ES-I3 (cell line): Measurements from ENCODE around the gene UBTD1.

Source experiments
- H3K36me3 ChIP-seq: 2 replicates; pipeline ENCODE4 v1.6.1; 2013; ENCODE audit warnings: mild to moderate bottlenecking, low read length, control low read depth, moderate library complexity; ENCODE audit not compliant: insufficient read depth
- H3K4me1 ChIP-seq: 2 replicates; pipeline ENCODE4 v1.6.1; 2013; ENCODE audit warnings: mild to moderate bottlenecking, control low read depth, low read length; ENCODE audit not compliant: insufficient read depth
- H3K9ac ChIP-seq: 2 replicates; pipeline ENCODE4 v1.6.1; 2013; ENCODE audit warnings: low read depth, mild to moderate bottlenecking, low read length, moderate library complexity
- H3K9me3 ChIP-seq: 2 replicates; pipeline ENCODE4 v1.6.1; 2013; ENCODE audit warnings: mild to moderate bottlenecking, low read length, moderate library complexity; ENCODE audit not compliant: control insufficient read depth, insufficient read depth

UBTD1 gene

GRCh38 chr10:97529685-97530465, 31.2 kb downstream of the UBTD1 start:
- Histone ChIP-seq H3K9ac (no peak overlapping the region), H3K36me3 (no peaks in the 10 kb centered on the region), H3K4me1 (no peaks in the 10 kb centered on the region; the same call in 1 of the 2 replicates), H3K9me3 (no peaks in the 10 kb centered on the region)

- Histone ChIP-seq H3K36me3 (no peaks in the 10 kb centered on the region), H3K9me3 (no peaks in the 10 kb centered on the region), H3K4me1 (no peaks in the 10 kb centered on the region; the same call in 1 of the 2 replicates), H3K9ac (no peak overlapping the region)
Measured at GRCh38 chr10:97531401-97531986, 32.8 kb downstream of the UBTD1 start.

DNA sequence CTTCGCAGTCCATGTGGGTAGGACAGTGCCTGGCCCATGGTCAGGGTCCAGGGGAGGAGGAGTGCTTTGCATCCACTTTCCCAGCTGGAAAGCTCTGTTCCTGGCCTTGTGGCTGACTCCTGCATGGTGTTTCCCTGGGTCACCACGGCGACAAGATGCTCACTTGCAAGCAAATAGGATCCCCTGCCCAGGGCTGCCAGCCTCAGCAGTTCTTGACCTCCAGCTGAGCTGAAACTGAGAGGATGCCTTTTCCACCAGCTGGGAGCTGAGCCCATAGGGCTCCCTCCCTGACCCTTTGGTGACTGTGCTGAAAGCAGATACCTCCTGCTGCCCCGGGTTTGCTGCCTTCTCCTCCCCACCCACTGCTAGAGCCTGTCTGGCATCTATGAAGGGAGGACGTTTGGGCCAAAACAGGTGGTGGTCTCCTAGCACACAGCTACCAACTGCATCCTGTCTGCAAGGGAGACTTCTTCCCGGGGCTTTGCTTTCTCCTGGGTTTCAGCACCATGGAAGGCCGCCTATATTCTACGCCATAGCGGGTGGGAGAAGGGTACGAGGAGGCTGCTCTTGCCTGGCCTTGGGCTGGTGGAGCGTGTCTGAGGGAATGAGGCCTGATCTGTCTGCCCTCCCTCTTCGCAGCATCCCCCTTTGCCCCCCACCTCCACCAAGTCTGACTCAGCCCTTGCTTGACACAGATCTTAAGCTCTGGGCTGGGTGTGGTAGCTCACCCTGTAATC, 34.4 kb downstream of the UBTD1 start:
- Histone ChIP-seq H3K4me1 (no peaks in the 10 kb centered on the region; the same call in 1 of the 2 replicates), H3K9me3 (no peaks in the 10 kb centered on the region), H3K36me3 (no peaks in the 10 kb centered on the region), H3K9ac (no peak overlapping the region)

DNA sequence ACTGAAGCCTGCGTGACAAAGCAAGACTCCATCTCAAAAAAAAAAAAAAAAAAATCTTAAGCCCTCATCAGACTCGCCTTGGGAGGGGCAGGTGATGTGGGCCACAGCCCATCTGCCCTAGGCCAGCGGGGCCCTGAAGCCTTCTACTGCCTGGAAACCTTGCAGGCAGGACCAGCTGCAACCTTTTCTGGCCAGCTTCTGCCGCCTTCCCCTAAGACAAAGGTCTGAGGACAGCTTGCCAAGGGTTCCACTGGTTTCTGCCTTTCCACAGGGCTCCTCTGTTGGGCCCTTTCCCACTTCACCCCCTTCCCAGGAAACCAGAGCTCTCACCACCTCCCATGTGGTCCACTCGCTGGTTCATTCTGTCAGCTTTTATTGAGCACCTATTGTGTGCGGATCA, 35.2 kb downstream of the UBTD1 start:
- Histone ChIP-seq H3K9ac (no peak overlapping the region), H3K9me3 (no peaks in the 10 kb centered on the region), H3K36me3 (no peaks in the 10 kb centered on the region), H3K4me1 (peaks cover 4% of the 10 kb centered on the region; the same call in 1 of the 2 replicates)

GRCh38 chr10:97534746-97535367, 36.1 kb downstream of the UBTD1 start:
- no peak overlapping the region for H3K9ac ChIP-seq
- no peaks in the 10 kb centered on the region for H3K9me3 ChIP-seq
- peaks cover 12% of the 10 kb centered on the region for H3K4me1 ChIP-seq
- no peaks in the 10 kb centered on the region for H3K36me3 ChIP-seq

DNA sequence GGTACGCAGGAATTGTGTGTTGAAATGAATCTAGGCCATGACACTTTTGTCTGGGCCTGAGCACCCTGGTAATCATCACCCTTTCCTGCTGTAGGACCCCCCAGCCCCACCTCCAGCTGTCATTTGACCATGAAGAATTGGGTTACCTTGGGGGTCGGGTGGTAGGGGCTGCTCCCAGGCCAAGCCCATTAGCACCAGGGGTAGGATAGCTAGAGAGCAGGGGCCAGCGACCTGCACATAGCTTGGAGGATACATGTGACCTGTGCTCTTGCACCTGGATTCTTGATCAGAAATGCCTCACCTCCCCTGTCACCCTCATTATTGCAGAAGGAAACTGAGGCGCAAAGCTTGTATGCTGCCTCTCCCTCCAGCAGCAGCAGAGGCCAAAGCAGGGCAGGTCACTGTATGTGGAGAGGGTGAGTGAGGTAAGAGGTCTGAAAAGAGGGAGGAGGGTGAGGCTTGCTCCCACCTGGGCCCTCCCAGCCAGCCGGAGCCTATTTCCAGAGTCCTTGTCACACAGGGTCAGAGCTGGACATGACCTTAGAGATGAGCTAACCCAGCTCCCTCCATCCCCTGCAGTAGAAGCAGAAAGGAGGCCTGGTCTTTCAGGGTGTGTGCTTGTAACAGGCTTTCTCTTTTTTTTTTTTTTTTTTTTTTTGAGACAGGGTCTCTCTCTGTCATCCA, 38.6 kb downstream of the UBTD1 start:
- Histone ChIP-seq H3K36me3 (no peaks in the 10 kb centered on the region), H3K9ac (no peak overlapping the region), H3K4me1 (peaks cover 26% of the 10 kb centered on the region), H3K9me3 (no peaks in the 10 kb centered on the region)

DNA sequence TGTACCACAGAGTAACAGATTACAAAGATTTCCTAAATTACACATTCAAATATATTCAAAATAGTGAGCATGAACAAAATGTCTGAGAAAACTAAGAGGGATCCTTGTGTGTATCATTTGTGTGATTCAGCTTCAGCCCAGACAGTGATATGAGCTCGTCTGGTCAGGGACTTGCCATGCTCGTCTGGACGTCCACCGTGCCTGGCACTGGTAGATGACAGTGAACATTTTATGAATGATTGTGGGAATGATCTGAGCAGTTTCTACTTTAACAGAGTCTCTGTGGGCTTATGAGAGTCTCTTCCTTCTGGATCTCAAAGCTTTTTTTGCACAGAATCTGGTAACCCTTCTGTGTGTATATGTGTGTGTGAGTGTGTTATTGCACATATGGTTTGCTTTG, 39.7 kb downstream of the UBTD1 start:
- Histone ChIP-seq H3K9me3 (no peaks in the 10 kb centered on the region), H3K4me1 (peaks cover 37% of the 10 kb centered on the region), H3K9ac (no peak overlapping the region), H3K36me3 (no peaks in the 10 kb centered on the region)

GRCh38 chr10:97538839-97539238, 40.1 kb downstream of the UBTD1 start:
- H3K4me1 ChIP-seq, result peaks cover 41% of the 10 kb centered on the region
- no peaks in the 10 kb centered on the region for H3K36me3 ChIP-seq
- no peaks in the 10 kb centered on the region for H3K9me3 ChIP-seq
- no peak overlapping the region for H3K9ac ChIP-seq

DNA sequence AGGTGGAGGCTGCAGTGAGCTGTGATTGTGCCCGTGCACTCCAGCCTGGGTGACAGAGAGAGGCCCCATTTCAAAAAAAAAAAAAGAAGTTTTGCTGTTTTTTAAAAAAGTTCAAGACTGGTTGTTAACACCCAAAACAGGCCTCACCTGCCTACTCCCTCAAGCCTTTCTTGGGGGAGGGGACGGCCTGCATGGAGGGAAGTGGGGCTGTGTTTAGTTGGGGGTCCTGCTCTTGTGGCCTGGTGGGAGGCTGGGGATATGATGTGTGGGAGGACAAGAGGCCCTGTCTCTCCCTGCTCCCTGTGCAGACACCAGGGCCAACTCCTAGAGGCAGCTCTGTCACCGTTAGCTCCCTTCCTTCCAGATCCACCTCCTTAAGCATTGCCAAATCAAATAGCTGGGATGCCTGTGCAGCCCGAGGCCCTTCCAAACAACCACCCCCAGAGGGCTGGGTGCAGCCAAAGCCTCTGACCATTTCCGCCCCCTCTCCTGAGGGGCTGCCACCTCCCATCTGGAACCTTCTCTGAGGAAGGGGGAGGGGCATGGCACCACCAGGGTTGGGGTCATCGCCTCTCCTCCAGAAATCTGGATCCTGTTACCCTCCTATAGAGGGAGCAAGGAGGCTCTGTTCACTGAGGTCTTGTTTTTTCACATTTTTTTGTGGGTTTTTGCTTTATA, 40.9 kb downstream of the UBTD1 start:
- H3K4me1 ChIP-seq, result peaks cover 42% of the 10 kb centered on the region
- H3K9me3 ChIP-seq, result no peaks in the 10 kb centered on the region

DNA sequence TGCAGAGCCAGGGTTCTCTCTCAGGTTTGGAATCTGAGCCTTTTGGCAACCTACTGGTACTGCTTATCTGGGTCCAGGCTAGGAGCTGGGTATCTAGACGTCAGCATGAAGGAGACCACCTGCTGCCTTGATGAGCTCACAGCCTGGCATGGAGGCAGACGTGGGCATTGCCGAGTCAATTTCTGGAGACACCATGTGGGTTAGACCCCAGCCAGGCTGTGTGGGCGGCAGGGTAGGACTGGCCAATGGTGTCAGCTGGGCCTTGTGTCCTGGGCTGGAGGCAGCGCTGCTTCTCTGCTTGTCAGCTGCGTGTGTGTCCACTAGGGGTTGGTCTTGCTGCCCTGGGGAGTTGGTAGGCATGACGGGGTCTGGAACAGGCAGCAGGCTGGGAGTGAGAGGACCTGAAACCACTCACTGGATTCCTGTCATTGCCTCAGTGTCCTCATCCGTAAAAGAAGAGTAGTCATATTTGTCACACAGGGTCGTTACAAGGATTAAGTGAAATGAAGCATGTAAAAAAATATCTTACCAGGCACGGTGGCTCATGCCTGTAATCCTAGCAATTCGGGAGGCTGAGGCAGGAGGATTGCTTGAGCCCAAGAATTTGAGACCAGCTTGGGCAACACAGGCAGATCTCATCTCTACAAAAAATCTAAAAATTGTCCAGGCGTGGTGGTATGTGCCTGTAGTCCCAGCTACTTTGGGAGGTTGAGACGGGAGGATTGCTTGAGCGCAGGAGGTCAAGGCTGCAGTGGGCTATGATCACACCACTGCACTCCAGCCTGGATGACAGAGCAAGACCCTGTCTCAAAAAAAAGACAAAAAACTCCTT, 42.2 kb downstream of the UBTD1 start:
- Histone ChIP-seq H3K9ac (no peak overlapping the region), H3K36me3 (no peaks in the 10 kb centered on the region), H3K4me1 (peaks cover 42% of the 10 kb centered on the region), H3K9me3 (no peaks in the 10 kb centered on the region)

More for the DNA sequence above, 40.9 kb downstream of the UBTD1 start:
- no peak overlapping the region for H3K9ac ChIP-seq
- H3K36me3 ChIP-seq, result no peaks in the 10 kb centered on the region

DNA sequence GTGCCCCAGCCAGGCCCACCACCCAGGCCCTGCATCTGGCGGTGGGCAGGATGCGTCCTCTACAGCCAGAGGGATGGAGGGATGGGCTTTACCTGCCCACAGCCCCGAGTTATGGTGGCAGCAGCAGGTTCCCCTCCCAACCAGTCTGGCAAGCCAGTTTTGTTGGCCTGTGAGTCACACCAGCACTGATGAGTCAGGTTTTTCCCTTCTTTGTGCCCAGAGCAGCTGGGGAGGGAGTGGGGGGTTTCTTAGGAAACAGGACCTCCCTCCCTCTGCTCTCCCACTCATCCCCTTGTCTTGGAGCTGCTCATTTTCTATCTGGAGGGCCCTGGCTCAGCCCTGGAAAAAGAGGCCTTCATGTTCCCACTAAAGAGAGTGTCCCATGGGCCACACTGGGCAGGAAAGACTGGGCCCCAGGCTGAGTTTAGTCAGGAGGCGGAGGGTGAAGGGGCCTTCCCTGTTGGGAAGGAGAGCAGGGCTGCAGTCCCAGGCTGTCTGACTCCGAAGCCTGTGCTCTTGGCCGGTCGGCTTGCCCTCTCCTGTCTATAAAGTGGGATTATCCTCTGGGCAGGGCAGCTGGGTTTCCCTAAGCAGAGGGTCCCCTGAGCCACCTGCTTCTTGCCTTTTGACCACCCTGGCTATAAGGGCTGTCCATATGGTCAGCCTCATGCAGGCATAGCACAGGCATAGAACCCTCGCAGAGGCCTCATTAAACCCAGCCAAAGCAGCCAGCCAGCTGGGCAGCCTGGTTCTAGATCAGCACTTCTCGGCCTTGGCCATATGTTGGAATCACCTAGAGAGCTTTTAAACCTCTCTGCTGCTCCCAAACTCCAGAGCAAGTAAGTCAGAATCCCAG, 43.7 kb downstream of the UBTD1 start:
- Histone ChIP-seq H3K9ac (peak overlapping the region; percentile 5; the same call in 1 of the 2 replicates), H3K36me3 (no peaks in the 10 kb centered on the region), H3K4me1 (peaks cover 45% of the 10 kb centered on the region), H3K9me3 (no peaks in the 10 kb centered on the region)

GRCh38 chr10:97543025-97543546, 44.4 kb downstream of the UBTD1 start:
- Histone ChIP-seq H3K4me1 (peaks cover 45% of the 10 kb centered on the region), H3K36me3 (no peaks in the 10 kb centered on the region), H3K9ac (no peak overlapping the region; the same call in 1 of the 2 replicates), H3K9me3 (no peaks in the 10 kb centered on the region)
